ENCODE measurements around the gene LUZP1.
"Not testable (repeated sequence)": the region's sequence is repeated elsewhere in the genome, so short reads cannot be mapped to it uniquely, and the experiment has no call there.

The LUZP1 gene

GRCh38 chr1:23214640-23215039, 46.0 kb upstream of the LUZP1 start:
- POLR2A ChIA-PET = no interaction called here
- no peak for DNase-seq (ENCODE audit: low read depth, low spot score)
- TF ChIP-seq CTCF (IDR thresholded peaks at IDR 0.05; ENCODE audit: insufficient read depth, low read length, missing control alignments) = no peak
- CTCF ChIA-PET = interaction anchor here (0.7 to 1.8 kb wide), 4 partner anchors 8 to 30 kb away, joined by 3 to 5 read pairs (median 4); no protein-coding TSS in a partner anchor
- H3K4me3 ChIP-seq (ENCODE audit: low read depth, low read length) = no peak overlapping the region

- TF ChIP-seq CTCF (IDR thresholded peaks at IDR 0.05; ENCODE audit: insufficient read depth, low read length, missing control alignments) = no peak
- ChIA-PET CTCF (interaction anchor here (1.1 to 1.4 kb wide), 2 partner anchors 9 to 113 kb away, joined by 5 read pairs; no protein-coding TSS in a partner anchor), POLR2A (no interaction called here)
- no peak overlapping the region for H3K4me3 ChIP-seq (ENCODE audit: low read depth, low read length)
- no peak for DNase-seq (ENCODE audit: low read depth, low spot score)
Measured at GRCh38 chr1:23211955-23212354, 43.3 kb upstream of the LUZP1 start.

- ChIA-PET CTCF (interaction anchor here (1.1 to 1.4 kb wide), 3 partner anchors 8 to 112 kb away, joined by 4 to 5 read pairs (median 5); no protein-coding TSS in a partner anchor), POLR2A (interaction anchor here (0.7 kb wide), 1 partner anchor 16 kb away, joined by 3 read pairs; no protein-coding TSS in a partner anchor)
- TF ChIP-seq CTCF (IDR thresholded peaks at IDR 0.05; ENCODE audit: insufficient read depth, low read length, missing control alignments) = no peak
- DNase-seq (ENCODE audit: low read depth, low spot score) = no peak
- no peak overlapping the region for H3K4me3 ChIP-seq (ENCODE audit: low read depth, low read length)
Measured at GRCh38 chr1:23210963-23211362, 42.3 kb upstream of the LUZP1 start.

GRCh38 chr1:23210351-23210785, 41.7 kb upstream of the LUZP1 start:
- TF ChIP-seq CTCF (IDR thresholded peaks at IDR 0.05; ENCODE audit: insufficient read depth, low read length, missing control alignments) = no peak
- CTCF ChIA-PET = interaction anchor here (0.9 to 1.4 kb wide), 3 partner anchors 9 to 39 kb away, joined by 3 to 4 read pairs (median 3); no protein-coding TSS in a partner anchor
- no peak overlapping the region for H3K4me3 ChIP-seq (ENCODE audit: low read depth, low read length)
- DNase-seq (ENCODE audit: low read depth, low spot score) = no peak
- POLR2A ChIA-PET = interaction anchor here (0.7 kb wide), 1 partner anchor 16 kb away, joined by 3 read pairs; no protein-coding TSS in a partner anchor

- DNase-seq (ENCODE audit: low read depth, low spot score) = no peak
- TF ChIP-seq CTCF (IDR thresholded peaks at IDR 0.05; ENCODE audit: insufficient read depth, low read length, missing control alignments) = no peak
- POLR2A ChIA-PET = no interaction called here
- H3K4me3 ChIP-seq (ENCODE audit: low read depth, low read length) = no peak overlapping the region
- CTCF ChIA-PET = interaction anchor here (0.9 to 1.4 kb wide), 3 partner anchors 11 to 38 kb away, joined by 3 to 4 read pairs (median 3); no protein-coding TSS in a partner anchor
Measured at GRCh38 chr1:23209770-23210169, 41.1 kb upstream of the LUZP1 start.

GRCh38 chr1:23208527-23208926, 39.9 kb upstream of the LUZP1 start:
- no peak for TF ChIP-seq CTCF (IDR thresholded peaks at IDR 0.05; ENCODE audit: insufficient read depth, low read length, missing control alignments)
- CTCF ChIA-PET = interaction anchor here (0.7 to 1.5 kb wide), 3 partner anchors 9 to 25 kb away, joined by 4 read pairs; partner anchors contain the start of gene HTR1D
- POLR2A ChIA-PET = no interaction called here
- H3K4me3 ChIP-seq (ENCODE audit: low read depth, low read length) = no peak overlapping the region
- DNase-seq (ENCODE audit: low read depth, low spot score) = no peak

GRCh38 chr1:23207733-23208132, 39.1 kb upstream of the LUZP1 start:
- CTCF ChIA-PET = interaction anchor here (0.6 to 1.5 kb wide), 2 partner anchors 10 to 190 kb away, joined by 3 to 4 read pairs; partner anchors contain the start of gene HTR1D
- POLR2A ChIA-PET; DNase-seq (ENCODE audit: low read depth, low spot score); H3K4me3 ChIP-seq (ENCODE audit: low read depth, low read length): not testable (repeated sequence)

All from AG04449 (cell line).